ENCODE measurements around the gene TBX3.

Gene TBX3

GRCh38 chr12:114656906-114657596, 26.9 kb downstream of the TBX3 start:
- no peaks in the 10 kb centered on the region for H3K79me2 ChIP-seq (ENCODE audit: insufficient read depth, low read length)
- no peaks in the 10 kb centered on the region for H3K4me1 ChIP-seq (ENCODE audit: insufficient read depth, low read length, severe bottlenecking)
- no peaks in the 10 kb centered on the region for H3K9me2 ChIP-seq (ENCODE audit: low read depth, low read length)
- H3K4me3 ChIP-seq (ENCODE audit: low read depth, low read length, poor library complexity, severe bottlenecking): no peak overlapping the region
- H3K9me3 ChIP-seq (ENCODE audit: low read length): no peaks in the 10 kb centered on the region
- H4K20me1 ChIP-seq (ENCODE audit: insufficient read depth, low read length): no peaks in the 10 kb centered on the region
- no peak overlapping the region for H3K27ac ChIP-seq (ENCODE audit: low read depth, low read length, poor library complexity, severe bottlenecking)
- H3K27me3 ChIP-seq (ENCODE audit: insufficient read depth, low read length): no peaks in the 10 kb centered on the region; the same call in 1 of the 2 replicates
- no peak overlapping the region for H3K4me2 ChIP-seq (ENCODE audit: low read length)
- no peaks in the 10 kb centered on the region for H3F3A ChIP-seq (ENCODE audit: insufficient read depth, low read length)
- no peak overlapping the region for H2AFZ ChIP-seq (ENCODE audit: low read length)
- H3K36me3 ChIP-seq (ENCODE audit: insufficient read depth, low read length): no peaks in the 10 kb centered on the region
- TF ChIP-seq EZH2 (IDR thresholded peaks at IDR 0.05; ENCODE audit: borderline replicate concordance, low read length) (no peak), CTCF (IDR thresholded peaks at IDR 0.05; ENCODE audit: low read length) (no peak)
- H3K9ac ChIP-seq (ENCODE audit: low read length): no peak overlapping the region

- no peaks in the 10 kb centered on the region for H3K9me2 ChIP-seq (ENCODE audit: low read depth, low read length)
- no peak for TF ChIP-seq CTCF (IDR thresholded peaks at IDR 0.05; ENCODE audit: low read length)
- TF ChIP-seq EZH2 (IDR thresholded peaks at IDR 0.05; ENCODE audit: borderline replicate concordance, low read length): no peak
- H4K20me1 ChIP-seq (ENCODE audit: insufficient read depth, low read length): no peaks in the 10 kb centered on the region
- H3K4me1 ChIP-seq (ENCODE audit: insufficient read depth, low read length, severe bottlenecking): no peaks in the 10 kb centered on the region
- H3F3A ChIP-seq (ENCODE audit: insufficient read depth, low read length): no peaks in the 10 kb centered on the region
- H3K36me3 ChIP-seq (ENCODE audit: insufficient read depth, low read length): no peaks in the 10 kb centered on the region
- H3K9ac ChIP-seq (ENCODE audit: low read length): no peak overlapping the region
- H2AFZ ChIP-seq (ENCODE audit: low read length): no peak overlapping the region
- no peak overlapping the region for H3K4me3 ChIP-seq (ENCODE audit: low read depth, low read length, poor library complexity, severe bottlenecking)
- H3K27ac ChIP-seq (ENCODE audit: low read depth, low read length, poor library complexity, severe bottlenecking): no peak overlapping the region
- H3K79me2 ChIP-seq (ENCODE audit: insufficient read depth, low read length): no peaks in the 10 kb centered on the region
- no peaks in the 10 kb centered on the region for H3K9me3 ChIP-seq (ENCODE audit: low read length)
- H3K27me3 ChIP-seq (ENCODE audit: insufficient read depth, low read length): no peaks in the 10 kb centered on the region; the same call in 1 of the 2 replicates
- H3K4me2 ChIP-seq (ENCODE audit: low read length): no peak overlapping the region
Observed at GRCh38 chr12:114655934-114656749, 27.8 kb downstream of the TBX3 start.

- TF ChIP-seq CTCF (IDR thresholded peaks at IDR 0.05; ENCODE audit: low read length) (no peak), EZH2 (IDR thresholded peaks at IDR 0.05; ENCODE audit: borderline replicate concordance, low read length) (no peak)
- no peak overlapping the region for H3K27ac ChIP-seq (ENCODE audit: low read depth, low read length, poor library complexity, severe bottlenecking)
- H2AFZ ChIP-seq (ENCODE audit: low read length): no peak overlapping the region
Observed at GRCh38 chr12:114649585-114649984, 34.4 kb downstream of the TBX3 start.

More at GRCh38 chr12:114649585-114649984, 34.4 kb downstream of the TBX3 start:
- H3K9ac ChIP-seq (ENCODE audit: low read length): no peak overlapping the region
- H3K9me3 ChIP-seq (ENCODE audit: low read length): no peaks in the 10 kb centered on the region
- no peaks in the 10 kb centered on the region for H3K79me2 ChIP-seq (ENCODE audit: insufficient read depth, low read length)
- no peaks in the 10 kb centered on the region for H3K36me3 ChIP-seq (ENCODE audit: insufficient read depth, low read length)
- H4K20me1 ChIP-seq (ENCODE audit: insufficient read depth, low read length): no peaks in the 10 kb centered on the region
- no peaks in the 10 kb centered on the region for H3F3A ChIP-seq (ENCODE audit: insufficient read depth, low read length)
- no peak overlapping the region for H3K4me3 ChIP-seq (ENCODE audit: low read depth, low read length, poor library complexity, severe bottlenecking)
- no peak overlapping the region for H3K4me2 ChIP-seq (ENCODE audit: low read length)
- no peaks in the 10 kb centered on the region for H3K4me1 ChIP-seq (ENCODE audit: insufficient read depth, low read length, severe bottlenecking)
- no peaks in the 10 kb centered on the region for H3K9me2 ChIP-seq (ENCODE audit: low read depth, low read length)
- no peaks in the 10 kb centered on the region; the same call in 1 of the 2 replicates for H3K27me3 ChIP-seq (ENCODE audit: insufficient read depth, low read length)
